H1 (cell line): ENCODE results near the gene ANKRD50. TPM values are rescaled to one million over a fixed set of nuclear protein-coding genes. Genes with fewer than 3 reads are reported as not detected.

Source experiments
- CTCF ChIA-PET: fragments of 300-600 bp; sonication (Branson Sonifier 250); formaldehyde crosslinking; loops from one replicate; lab custom pipeline; 2021; ENCODE audit not compliant: partially characterized antibody; lab: Charles Lee
- POLR2A ChIA-PET: fragments of 300-600 bp; sonication (Branson Sonifier 250); formaldehyde crosslinking; loops from one replicate; lab custom pipeline; 2021; ENCODE audit warnings: inconsistent platforms; ENCODE audit not compliant: partially characterized antibody; lab: Charles Lee
- DNase-seq, 2 experiments: peaks; one replicate each; pipeline versions ENCODE4 v3.0.0 to v3.0.0-alpha.2; 2010 to 2022; ENCODE audit warnings: low spot score in 2 of 2, low read depth in 1 of 2, mixed read lengths in 1 of 2
- FAIRE-seq: peaks from 2 replicates; lab custom pipeline; 2011; peaks lifted over from hg19 to GRCh38; lab: Jason Lieb, UNC
- H2AFZ ChIP-seq: 2 replicates; pipeline ENCODE4 v1.8.1; 2012; ENCODE audit warnings: low read length, inconsistent platforms
- H2AK5ac ChIP-seq: 2 replicates; pipeline ENCODE4 v1.6.1; 2013; ENCODE audit warnings: low read depth, low read length
- H2BK120ac ChIP-seq: replicated peaks from 2 replicates; pipeline ENCODE3; 2013; ENCODE audit warnings: low read depth, low read length, inconsistent platforms
- H2BK12ac ChIP-seq: 2 replicates; pipeline ENCODE4 v1.6.1; 2013; ENCODE audit warnings: low read depth, low read length
- H2BK15ac ChIP-seq: 2 replicates; pipeline ENCODE4 v1.6.1; 2013; ENCODE audit warnings: low read length
- H2BK20ac ChIP-seq: 2 replicates; pipeline ENCODE4 v1.6.1; 2013; ENCODE audit warnings: low read length
- H2BK5ac ChIP-seq: 2 replicates; pipeline ENCODE4 v1.6.1; 2013; ENCODE audit warnings: low read depth, low read length
- H3K14ac ChIP-seq: 2 replicates; pipeline ENCODE4 v1.6.1; 2013; ENCODE audit warnings: inconsistent platforms; ENCODE audit not compliant: insufficient read length
- H3K18ac ChIP-seq: 2 replicates; pipeline ENCODE4 v1.6.1; 2013; ENCODE audit warnings: low read length; ENCODE audit errors: extremely low read depth
- H3K23ac ChIP-seq: 2 replicates; pipeline ENCODE4 v1.6.1; 2013; ENCODE audit warnings: inconsistent platforms; ENCODE audit not compliant: insufficient read length
- H3K23me2 ChIP-seq: 2 replicates; pipeline ENCODE4 v1.6.1; 2013; ENCODE audit warnings: low read depth, low read length
- H3K27ac ChIP-seq: 2 replicates; pipeline ENCODE4 v1.6.1; 2011; ENCODE audit warnings: low read depth, low read length, inconsistent platforms
- H3K27me3 ChIP-seq, 4 experiments: replicated peaks in 1 of 4; 1 replicate in 1 of 4; 2 replicates in 3 of 4; pipeline versions ENCODE4 v1.6.1 to v1.8.1; 2011 to 2013; ENCODE audit warnings: low read length in 3 of 4, mild to moderate bottlenecking in 3 of 4, inconsistent platforms in 2 of 4, mixed read lengths in 2 of 4, moderate library complexity in 1 of 4; ENCODE audit not compliant: control insufficient read depth in 3 of 4, insufficient read depth in 3 of 4; ENCODE audit errors: extremely low read depth in 1 of 4
- H3K36me3 ChIP-seq, 4 experiments: 2 replicates each; pipeline versions ENCODE4 v1.6.1 to v1.8.1; 2011 to 2013; ENCODE audit warnings: mild to moderate bottlenecking in 4 of 4, low read length in 3 of 4, moderate library complexity in 2 of 4, control low read depth in 1 of 4, inconsistent platforms in 1 of 4; ENCODE audit not compliant: insufficient read depth in 4 of 4, control insufficient read depth in 2 of 4
- H3K4ac ChIP-seq: replicated peaks from 2 replicates; pipeline ENCODE3; 2013; ENCODE audit warnings: low read length, low read depth, mixed read lengths, inconsistent platforms; ENCODE audit not compliant: insufficient read length
- H3K4me1 ChIP-seq, 4 experiments: replicated peaks in 1 of 4; 1 replicate in 1 of 4; 2 replicates in 3 of 4; pipeline versions ENCODE4 v1.6.1 to v1.8.1; 2011 to 2013; ENCODE audit warnings: low read length in 3 of 4, inconsistent platforms in 2 of 4, mixed read lengths in 1 of 4; ENCODE audit not compliant: insufficient read depth in 4 of 4, control insufficient read depth in 3 of 4
- H3K4me2 ChIP-seq, 2 experiments: 2 replicates each; pipeline versions ENCODE4 v1.6.1 to v1.8.1; 2011 to 2013; ENCODE audit warnings: low read depth in 2 of 2, low read length in 2 of 2, control low read depth in 1 of 2, inconsistent platforms in 1 of 2, mild to moderate bottlenecking in 1 of 2; ENCODE audit not compliant: insufficient read depth in 1 of 2
- H3K4me3 ChIP-seq, 4 experiments: fragments of 200-600, 300-600 bp in 1 of 4; sonication (generic), shearing (Covaris generic), sonication (Bioruptor Twin) in 1 of 4; 2 replicates each; pipeline versions ENCODE4 v1.5.1 to v1.8.1; 2011 to 2016; ENCODE audit warnings: low read length in 4 of 4, low read depth in 3 of 4, control low read depth in 2 of 4, inconsistent platforms in 2 of 4, mild to moderate bottlenecking in 2 of 4, mixed read lengths in 1 of 4, moderate library complexity in 1 of 4; ENCODE audit not compliant: insufficient read depth in 2 of 4; ENCODE audit errors: extremely low read depth in 1 of 4
- H3K56ac ChIP-seq: replicated peaks from 2 replicates; pipeline ENCODE3; 2013; ENCODE audit warnings: low read depth, mild to moderate bottlenecking, mixed read lengths, low read length, inconsistent platforms; ENCODE audit not compliant: insufficient read length
- H3K79me1 ChIP-seq: 2 replicates; pipeline ENCODE4 v1.6.1; 2013; ENCODE audit warnings: low read depth, low read length, control low read depth
- H3K79me2 ChIP-seq, 2 experiments: 2 replicates each; pipeline versions ENCODE4 v1.6.1 to v1.8.1; 2012 to 2013; ENCODE audit warnings: low read length in 2 of 2, mild to moderate bottlenecking in 2 of 2, inconsistent platforms in 1 of 2; ENCODE audit not compliant: insufficient read depth in 2 of 2, control insufficient read depth in 1 of 2
- H3K9ac ChIP-seq, 4 experiments: replicated peaks in 1 of 4; 1 replicate in 1 of 4; 2 replicates in 3 of 4; pipeline versions ENCODE4 v1.6.1 to v1.8.1; 2011 to 2013; ENCODE audit warnings: low read depth in 3 of 4, low read length in 3 of 4, control low read depth in 2 of 4, mild to moderate bottlenecking in 2 of 4, moderate library complexity in 2 of 4, inconsistent platforms in 1 of 4; ENCODE audit errors: extremely low read depth in 1 of 4
- H3K9me3 ChIP-seq, 2 experiments: 2 replicates each; pipeline versions ENCODE4 v1.6.1 to v1.8.1; 2012 to 2013; ENCODE audit warnings: mild to moderate bottlenecking in 2 of 2, moderate library complexity in 2 of 2, control low read depth in 1 of 2, inconsistent platforms in 1 of 2, low read depth in 1 of 2, low read length in 1 of 2, mixed read lengths in 1 of 2; ENCODE audit not compliant: insufficient read depth in 2 of 2
- H4K20me1 ChIP-seq, 2 experiments: replicated peaks in 1 of 2; 2 replicates each; pipeline versions ENCODE3 to v1.8.1; 2011 to 2013; ENCODE audit warnings: inconsistent platforms in 2 of 2, low read length in 2 of 2, mild to moderate bottlenecking in 1 of 2; ENCODE audit not compliant: insufficient read depth in 2 of 2, control insufficient read depth in 1 of 2
- H4K5ac ChIP-seq: 2 replicates; pipeline ENCODE4 v1.6.1; 2013; ENCODE audit warnings: low read length, low read depth, mixed read lengths, inconsistent platforms; ENCODE audit not compliant: insufficient read length
- H4K8ac ChIP-seq: 2 replicates; pipeline ENCODE4 v1.8.0; 2013; ENCODE audit warnings: mild to moderate bottlenecking, moderate library complexity, low read length, inconsistent platforms; ENCODE audit not compliant: insufficient read depth; ENCODE audit errors: extremely low read depth
- H4K91ac ChIP-seq: replicated peaks from 2 replicates; pipeline ENCODE3; 2013; ENCODE audit warnings: low read length, mixed read lengths, inconsistent platforms; ENCODE audit not compliant: insufficient read length
- CHD1 ChIP-seq: IDR thresholded peaks from 2 replicates; pipeline ENCODE4 v1.6.1; 2012; ENCODE audit warnings: low read depth, low read length, improper control_type of control experiment
- RFX5 ChIP-seq: IDR thresholded peaks from 2 replicates; pipeline ENCODE4 v1.6.1; 2011; ENCODE audit warnings: low read depth, low read length, improper control_type of control experiment, borderline replicate concordance
- WGBS, 2 experiments: shearing (Covaris generic) in 1 of 2; methylation state at CpG; one replicate each; pipeline versions ENCODE4 v1.1.6 to v1.1.7; 2013 to 2015; ENCODE audit warnings: low lambda C conversion rate in 2 of 2, mixed read lengths in 2 of 2, inconsistent platforms in 1 of 2, low coverage in 1 of 2, missing lambda C conversion rate in 1 of 2; ENCODE audit not compliant: insufficient replicate concordance in 2 of 2, insufficient coverage in 1 of 2, insufficient read length in 1 of 2; ENCODE audit errors: extremely low coverage in 1 of 2, missing lambda C conversion rate in 1 of 2; 5-methylcytosine and 5-hydroxymethylcytosine counted together
- polyA plus RNA-seq, 7 experiments: library from polyadenylated mRNA; depleted of rRNA in 3 of 7; stranded (reverse) in 5 of 7; unstranded in 2 of 7; fragments of >200 nt in 5 of 7; fragments of 200-250 nt in 2 of 7; gene quantifications; 1 replicate in 5 of 7; 2 replicates in 1 of 7; 4 replicates in 1 of 7; pipeline versions ENCODE4 v1.2.1 to v1.2.3, GENCODE V29; 2011 to 2013; ENCODE audit warnings: missing spikeins in 2 of 7, mixed read lengths in 2 of 7
- total RNA-seq: library from RNA; stranded (reverse); fragmentation: NEBNext Ultra II Directional; extraction: Animal tissue kit (Norgen Biotek cat#: 25700); gene quantifications from 2 replicates; pipeline ENCODE4 v1.2.1, GENCODE V29; 2021

ANKRD50 gene
- total and polyA plus RNA-seq, 2 of the 8 experiments (the other 6 are each of a cell fraction or from before 2014, with no cell fraction given), result 8.5 to 25.0 TPM

DNA sequence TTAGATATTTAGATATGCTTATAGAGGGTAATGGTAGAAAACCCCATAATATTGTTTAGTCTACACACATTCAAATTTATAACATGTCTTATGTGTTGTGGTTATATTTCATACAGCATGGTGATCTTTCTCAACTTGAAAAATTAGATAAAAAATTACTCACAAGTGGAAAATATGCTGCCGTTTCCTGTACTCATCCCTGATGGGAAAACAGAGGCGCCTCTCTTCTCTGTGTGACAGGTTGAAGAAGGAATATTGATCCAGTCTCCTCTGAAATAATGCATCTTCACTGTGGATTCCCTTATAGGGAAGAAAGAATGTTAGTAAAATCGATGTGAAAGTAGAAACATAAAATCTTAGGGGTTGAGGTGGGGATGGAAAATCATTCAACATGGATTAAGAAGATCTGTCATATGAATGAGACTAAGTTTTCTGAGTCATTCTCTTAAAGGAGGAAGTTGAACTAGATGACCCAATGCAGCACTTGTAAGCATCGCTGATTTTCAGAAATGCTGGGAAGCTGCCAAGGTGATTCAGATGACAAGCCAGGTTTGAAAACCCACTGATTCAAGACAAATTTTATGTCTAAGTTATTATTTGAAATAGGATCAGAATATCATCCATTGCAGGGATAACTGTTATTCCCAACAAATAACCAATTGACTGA lies 70.7 kb downstream of the ANKRD50 start:
- no peak overlapping the region for H2BK120ac ChIP-seq
- H2BK5ac ChIP-seq, result no peak overlapping the region
- H3K36me3 ChIP-seq, result no peaks in the 10 kb centered on the region
- H3K14ac ChIP-seq, result no peak overlapping the region
- no peak overlapping the region for H3K4ac ChIP-seq
- H3K4me2 ChIP-seq, result no peak overlapping the region
- no peak overlapping the region for H2BK15ac ChIP-seq
- no peaks in the 10 kb centered on the region for H4K20me1 ChIP-seq
- no peak for TF ChIP-seq RFX5
- no peak for TF ChIP-seq CHD1
- ChIA-PET CTCF (no interaction called here), POLR2A (interaction anchor here (1.0 kb wide), 1 partner anchor 10 kb away, joined by 3 read pairs; no protein-coding TSS in a partner anchor)
- H3K9ac ChIP-seq, result no peak overlapping the region
- H3K4me1 ChIP-seq, result peaks cover 0 to 7% (median 2%) of the 10 kb centered on the region in 4 experiments; a peak in 4 of 7 replicates
- no peak overlapping the region for H3K56ac ChIP-seq
- no peak overlapping the region for H3K27ac ChIP-seq
- no peak for FAIRE-seq
- H3K23ac ChIP-seq, result no peak overlapping the region
- no peak for DNase-seq
- no peaks in the 10 kb centered on the region for H3K9me3 ChIP-seq
- no peak overlapping the region for H4K91ac ChIP-seq
- no peak overlapping the region for H4K8ac ChIP-seq
- H3K23me2 ChIP-seq, result no peaks in the 10 kb centered on the region
- WGBS, 2 experiments, result 65 to 100% methylated on average over 1 to 4 of the region's 4 CpGs
- no peaks in the 10 kb centered on the region for H3K79me1 ChIP-seq
- H3K27me3 ChIP-seq, result no peaks in the 10 kb centered on the region
- H3K79me2 ChIP-seq, result no peaks in the 10 kb centered on the region
- no peak overlapping the region for H4K5ac ChIP-seq
- no peak overlapping the region for H2BK20ac ChIP-seq
- no peak overlapping the region for H3K18ac ChIP-seq
- H2BK12ac ChIP-seq, result no peak overlapping the region
- no peak overlapping the region for H2AFZ ChIP-seq
- H3K4me3 ChIP-seq, result no peak overlapping the region
- no peak overlapping the region for H2AK5ac ChIP-seq
